ENCODE results near the gene NOS1AP.
A peak's percentile ranks its signal among the peaks of the same experiment; 100 is the strongest.
"Not testable (repeated sequence)": the region's sequence is repeated elsewhere in the genome, so short reads cannot be mapped to it uniquely, and the experiment has no call there.

Gene NOS1AP

GRCh38 chr1:162040657-162041056, 28.8 kb upstream of the NOS1AP start:
- no peaks in the 10 kb centered on the region for H3K27me3 ChIP-seq (ENCODE audit: insufficient read depth, low read depth, severe bottlenecking)
- TF ChIP-seq, protein P1, sequence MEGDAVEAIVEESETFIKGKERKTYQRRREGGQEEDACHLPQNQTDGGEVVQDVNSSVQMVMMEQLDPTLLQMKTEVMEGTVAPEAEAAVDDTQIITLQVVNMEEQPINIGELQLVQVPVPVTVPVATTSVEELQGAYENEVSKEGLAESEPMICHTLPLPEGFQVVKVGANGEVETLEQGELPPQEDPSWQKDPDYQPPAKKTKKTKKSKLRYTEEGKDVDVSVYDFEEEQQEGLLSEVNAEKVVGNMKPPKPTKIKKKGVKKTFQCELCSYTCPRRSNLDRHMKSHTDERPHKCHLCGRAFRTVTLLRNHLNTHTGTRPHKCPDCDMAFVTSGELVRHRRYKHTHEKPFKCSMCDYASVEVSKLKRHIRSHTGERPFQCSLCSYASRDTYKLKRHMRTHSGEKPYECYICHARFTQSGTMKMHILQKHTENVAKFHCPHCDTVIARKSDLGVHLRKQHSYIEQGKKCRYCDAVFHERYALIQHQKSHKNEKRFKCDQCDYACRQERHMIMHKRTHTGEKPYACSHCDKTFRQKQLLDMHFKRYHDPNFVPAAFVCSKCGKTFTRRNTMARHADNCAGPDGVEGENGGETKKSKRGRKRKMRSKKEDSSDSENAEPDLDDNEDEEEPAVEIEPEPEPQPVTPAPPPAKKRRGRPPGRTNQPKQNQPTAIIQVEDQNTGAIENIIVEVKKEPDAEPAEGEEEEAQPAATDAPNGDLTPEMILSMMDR (IDR thresholded peaks at IDR 0.05; ENCODE audit: low read depth, low read length): peak; percentile 65
- H3K9me3 ChIP-seq (ENCODE audit: severe bottlenecking): no peaks in the 10 kb centered on the region
- H3K4me3 ChIP-seq (ENCODE audit: low read depth, low read length): no peak overlapping the region
- H3K36me3 ChIP-seq: no peaks in the 10 kb centered on the region
- no peak for DNase-seq
- H3K27ac ChIP-seq: no peak overlapping the region

GRCh38 chr1:162042361-162042760, 27.1 kb upstream of the NOS1AP start:
- DNase-seq: no peak

DNA sequence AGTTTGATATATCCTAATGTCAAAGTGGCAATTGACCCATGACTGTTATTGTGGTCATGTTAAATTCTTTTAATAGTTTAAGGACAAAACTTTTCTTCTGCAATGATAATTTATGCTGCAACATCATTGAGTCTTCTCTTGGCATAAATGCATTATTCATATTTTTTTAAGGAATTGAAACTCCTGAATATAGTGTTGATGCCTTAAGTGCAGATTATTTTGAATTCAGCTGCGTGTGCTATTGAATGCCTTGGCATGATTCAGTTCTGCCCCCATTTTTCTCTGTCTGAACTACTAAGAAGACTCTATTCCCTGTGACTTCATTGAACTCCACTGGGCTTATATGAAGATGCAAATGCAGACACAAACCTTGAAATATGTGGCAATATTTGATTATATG, 22.6 kb upstream of the NOS1AP start:
- H3K27me3 ChIP-seq (ENCODE audit: insufficient read depth, low read depth, severe bottlenecking): no peaks in the 10 kb centered on the region
- TF ChIP-seq, protein P1 (IDR thresholded peaks at IDR 0.05; ENCODE audit: low read depth, low read length): no peak
- no peaks in the 10 kb centered on the region for H3K36me3 ChIP-seq
- H3K4me3 ChIP-seq (ENCODE audit: low read depth, low read length): no peak overlapping the region
- no peak overlapping the region for H3K27ac ChIP-seq
- H3K9me3 ChIP-seq (ENCODE audit: severe bottlenecking): no peaks in the 10 kb centered on the region
- no peak for DNase-seq

More at GRCh38 chr1:162042361-162042760, 27.1 kb upstream of the NOS1AP start:
- Histone ChIP-seq H3K4me3 (ENCODE audit: low read depth, low read length) (no peak overlapping the region), H3K9me3 (ENCODE audit: severe bottlenecking) (no peaks in the 10 kb centered on the region), H3K27ac (no peak overlapping the region), H3K36me3 (no peaks in the 10 kb centered on the region), H3K27me3 (ENCODE audit: insufficient read depth, low read depth, severe bottlenecking) (no peaks in the 10 kb centered on the region)
- TF ChIP-seq, protein P1 (IDR thresholded peaks at IDR 0.05; ENCODE audit: low read depth, low read length): no peak

DNA sequence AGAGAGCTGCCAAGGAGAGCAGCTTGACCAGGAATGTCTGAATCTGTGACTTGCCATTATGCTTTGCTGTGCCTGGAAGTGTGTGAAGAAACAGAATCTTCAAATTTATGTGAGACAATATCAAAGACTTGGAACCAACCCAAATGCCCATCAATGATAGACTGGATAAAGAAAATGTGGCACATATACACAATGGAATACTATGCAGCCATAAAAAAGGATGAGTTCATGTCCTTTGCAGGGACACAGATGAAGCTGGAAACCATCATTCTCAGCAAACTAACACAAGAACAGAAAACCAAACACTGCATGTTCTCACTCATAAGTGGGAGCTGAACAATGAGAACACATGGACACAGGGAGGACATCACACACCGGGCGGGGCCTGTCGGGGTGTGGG, 15.5 kb upstream of the NOS1AP start:
- H3K27me3 ChIP-seq (ENCODE audit: insufficient read depth, low read depth, severe bottlenecking); DNase-seq: not testable (repeated sequence)

DNA sequence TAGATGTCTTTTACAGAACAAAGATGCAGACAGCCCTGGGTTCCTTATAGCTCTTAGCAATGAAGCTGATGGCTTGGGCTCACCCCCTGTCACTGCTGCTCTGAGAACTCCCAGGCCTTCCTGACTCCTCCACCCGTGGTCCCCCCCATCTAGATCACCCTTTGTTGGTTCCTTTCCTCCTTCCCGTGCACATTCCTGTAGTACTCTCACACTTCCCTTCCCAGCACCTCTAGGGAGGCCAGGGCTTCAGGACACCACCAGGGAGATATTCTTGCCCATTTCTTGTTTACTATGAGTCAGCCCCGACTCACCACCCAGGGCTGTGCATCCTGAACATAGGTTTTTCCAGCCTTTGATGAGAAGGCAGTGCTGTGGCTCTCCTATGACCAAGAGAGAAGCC, 14.4 kb upstream of the NOS1AP start:
- Histone ChIP-seq H3K36me3 (no peaks in the 10 kb centered on the region), H3K27ac (no peak overlapping the region), H3K9me3 (ENCODE audit: severe bottlenecking) (no peaks in the 10 kb centered on the region), H3K27me3 (ENCODE audit: insufficient read depth, low read depth, severe bottlenecking) (no peaks in the 10 kb centered on the region), H3K4me3 (ENCODE audit: low read depth, low read length) (no peak overlapping the region)
- DNase-seq: no peak
- TF ChIP-seq, protein P1 (IDR thresholded peaks at IDR 0.05; ENCODE audit: low read depth, low read length): no peak

More for the DNA sequence above, 15.5 kb upstream of the NOS1AP start:
- H3K4me3 ChIP-seq (ENCODE audit: low read depth, low read length); H3K9me3 ChIP-seq (ENCODE audit: severe bottlenecking); H3K27ac ChIP-seq; H3K36me3 ChIP-seq: not testable (repeated sequence)

DNA sequence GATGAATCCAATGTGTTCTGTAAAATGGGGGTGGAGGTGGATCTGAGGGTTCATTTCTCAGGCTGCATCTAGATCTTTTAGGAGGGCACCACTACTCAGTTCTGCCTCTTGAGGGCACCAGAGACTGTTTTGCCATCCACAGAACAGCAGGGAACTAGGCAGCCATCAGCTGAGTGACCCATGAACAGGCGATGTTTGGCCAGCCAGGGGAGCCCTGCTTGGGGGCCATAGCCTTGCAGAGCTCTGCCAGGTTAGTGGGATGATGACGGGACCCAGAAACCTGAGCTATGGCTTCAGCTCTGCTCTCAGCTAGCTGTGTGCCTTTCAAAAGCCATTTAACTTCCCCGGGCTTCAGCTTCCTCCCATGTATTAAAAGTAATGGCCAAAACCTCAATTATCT, 13.4 kb upstream of the NOS1AP start:
- no peaks in the 10 kb centered on the region for H3K9me3 ChIP-seq (ENCODE audit: severe bottlenecking)
- no peaks in the 10 kb centered on the region for H3K36me3 ChIP-seq
- TF ChIP-seq, protein P1 (IDR thresholded peaks at IDR 0.05; ENCODE audit: low read depth, low read length): peak; percentile 99
- DNase-seq: peak; percentile 93
- H3K27me3 ChIP-seq (ENCODE audit: insufficient read depth, low read depth, severe bottlenecking): no peaks in the 10 kb centered on the region
- H3K4me3 ChIP-seq (ENCODE audit: low read depth, low read length): no peak overlapping the region
- no peak overlapping the region for H3K27ac ChIP-seq
